ENCODE measurements around the gene CTTNBP2. TPM values are rescaled to one million over a fixed set of nuclear protein-coding genes. Genes with fewer than 3 reads are reported as not detected.

CTTNBP2 gene
- total RNA-seq, 1 donor from 2014 or later, result 6.1 TPM

DNA sequence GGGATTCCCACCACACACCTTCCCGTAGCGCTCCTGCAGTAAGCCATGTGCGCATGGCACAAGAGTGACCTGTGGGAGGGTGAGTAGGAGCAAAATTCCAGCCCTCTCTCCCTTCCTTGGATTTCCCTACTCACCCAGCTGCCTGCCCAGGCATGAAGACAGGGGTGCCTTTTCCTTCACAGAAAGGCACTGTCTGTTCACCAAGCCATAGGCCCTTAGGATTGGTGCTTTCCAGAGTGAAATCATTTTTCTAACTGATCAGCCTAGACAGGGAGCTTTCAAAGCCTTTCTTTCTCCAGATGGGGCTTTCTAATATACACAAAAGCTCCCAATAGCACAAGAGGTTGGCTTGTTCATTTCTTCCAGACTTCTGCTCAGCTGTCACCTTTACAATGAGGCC is 79.7 kb downstream of the CTTNBP2 start:
- DNase-seq (ENCODE audit: low read depth), result no peak

DNA sequence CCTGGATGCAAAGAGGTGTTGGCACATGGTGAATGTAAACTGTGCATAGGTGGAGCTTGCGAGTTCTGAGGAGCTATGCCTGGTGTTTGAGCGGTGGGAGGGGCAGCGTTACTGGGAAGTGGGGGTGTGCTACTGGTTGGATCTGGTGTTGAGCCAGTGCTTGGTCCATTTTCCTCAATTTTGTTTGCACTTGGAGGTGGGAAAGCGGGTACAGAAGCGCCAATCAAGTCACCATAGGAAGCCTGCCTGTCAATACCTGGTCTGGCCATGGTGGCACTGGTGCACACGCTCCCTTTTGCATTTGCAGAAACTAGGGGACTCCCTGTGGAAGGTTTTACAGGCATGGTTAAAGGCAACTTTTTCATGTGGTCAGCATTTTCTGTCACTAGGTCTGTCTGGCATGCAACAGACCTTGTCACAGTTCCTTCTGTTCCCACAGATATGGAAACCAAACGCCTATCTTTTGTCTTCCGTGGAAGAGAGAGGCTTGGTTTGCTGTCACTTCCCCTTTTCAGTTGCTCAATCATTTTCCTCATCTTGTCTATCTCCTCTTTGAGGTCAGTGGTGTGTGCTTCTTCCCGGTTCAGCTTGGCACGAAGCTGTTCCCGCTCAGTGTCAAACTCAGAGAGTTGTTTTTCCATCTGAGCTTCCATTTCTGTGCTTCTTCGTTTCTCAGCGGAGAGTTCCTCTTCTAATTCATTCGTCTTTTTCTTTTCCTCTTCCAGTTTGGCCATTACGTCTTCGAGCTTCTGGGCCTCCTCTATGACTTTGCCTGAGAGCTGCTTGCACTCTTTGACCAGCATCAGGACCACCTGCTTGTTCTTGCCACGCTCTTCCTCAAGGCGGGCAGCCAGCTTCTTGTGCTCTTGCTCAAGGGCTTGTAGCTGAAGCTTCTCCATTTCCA is 81.1 kb downstream of the CTTNBP2 start:
- DNase-seq (ENCODE audit: low read depth), result no peak

DNA sequence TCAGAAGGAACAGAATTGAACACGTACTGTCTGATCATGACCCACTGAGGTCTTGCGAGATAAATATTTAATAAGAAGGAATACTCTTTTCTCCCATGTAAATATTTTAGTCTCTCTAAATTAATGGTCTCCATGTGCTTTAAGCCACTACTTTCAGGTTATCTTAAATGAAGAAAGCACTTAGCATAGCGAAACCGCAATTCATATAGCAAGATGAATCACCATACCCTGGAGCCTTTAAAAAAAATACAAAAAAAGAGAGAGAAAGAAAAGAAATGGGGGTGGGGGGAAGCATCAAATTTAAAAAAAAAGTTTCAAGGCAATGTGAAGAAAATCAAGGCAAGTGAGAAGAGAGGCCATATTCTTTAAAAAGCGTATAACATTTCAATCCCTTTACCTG is 82.5 kb downstream of the CTTNBP2 start:
- DNase-seq (ENCODE audit: low read depth), result no peak

DNA sequence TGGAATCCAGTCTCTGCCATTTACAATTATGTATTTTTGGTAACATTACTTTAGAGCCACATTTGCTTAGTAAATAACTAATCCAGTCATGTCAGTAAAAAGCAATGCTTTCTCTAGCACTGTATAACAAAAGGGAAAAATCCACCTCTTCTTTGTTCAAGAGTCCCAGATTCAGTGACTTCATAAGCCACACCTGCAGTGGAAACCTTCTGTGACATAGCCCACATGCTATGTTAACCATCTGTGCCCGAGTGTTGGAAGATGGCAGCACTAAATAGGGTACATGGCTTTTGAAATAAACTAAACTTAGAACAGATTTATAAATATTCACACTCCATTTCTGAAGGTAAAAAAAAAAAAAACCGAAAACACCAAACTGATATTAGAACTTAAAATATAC is 83.0 kb downstream of the CTTNBP2 start:
- no peak for DNase-seq (ENCODE audit: low read depth)

DNA sequence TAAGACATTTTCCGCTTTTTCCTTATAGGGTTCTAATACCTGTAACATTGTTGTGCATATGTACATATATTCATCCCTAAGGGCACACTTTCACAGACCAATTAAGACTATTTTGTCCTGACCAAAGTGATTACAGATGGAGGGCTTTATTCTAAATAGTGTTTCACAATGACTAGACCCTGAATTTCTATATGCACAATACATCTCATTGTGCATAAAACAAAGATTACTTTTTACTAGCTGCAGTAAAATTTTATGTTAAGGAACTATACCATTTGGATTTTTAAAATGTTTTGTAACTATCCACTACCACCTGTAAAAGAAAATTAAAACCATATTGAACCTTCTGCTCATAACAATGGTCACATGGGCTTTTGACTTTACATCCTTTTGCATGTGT is 87.8 kb downstream of the CTTNBP2 start:
- no peak for DNase-seq (ENCODE audit: low read depth)

DNA sequence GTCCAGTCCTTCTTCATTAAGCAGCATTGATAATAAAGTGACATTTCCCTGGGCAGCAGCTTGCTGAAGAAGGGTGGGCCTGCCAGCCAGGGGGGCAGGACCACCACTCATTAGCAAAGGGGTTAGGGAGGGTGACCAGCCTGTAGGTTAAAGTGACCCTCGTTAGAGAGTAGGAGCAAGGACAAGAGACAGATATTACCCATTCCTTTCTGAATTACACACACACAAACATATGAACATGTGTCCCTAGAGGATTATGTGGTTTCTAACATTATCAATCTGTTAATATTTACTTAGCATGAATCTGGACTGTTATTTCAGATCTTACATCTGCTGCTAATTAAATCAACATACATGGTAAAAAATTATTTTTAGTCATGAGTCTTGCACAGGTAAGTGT is 88.9 kb downstream of the CTTNBP2 start:
- no peak for DNase-seq (ENCODE audit: low read depth)

DNA sequence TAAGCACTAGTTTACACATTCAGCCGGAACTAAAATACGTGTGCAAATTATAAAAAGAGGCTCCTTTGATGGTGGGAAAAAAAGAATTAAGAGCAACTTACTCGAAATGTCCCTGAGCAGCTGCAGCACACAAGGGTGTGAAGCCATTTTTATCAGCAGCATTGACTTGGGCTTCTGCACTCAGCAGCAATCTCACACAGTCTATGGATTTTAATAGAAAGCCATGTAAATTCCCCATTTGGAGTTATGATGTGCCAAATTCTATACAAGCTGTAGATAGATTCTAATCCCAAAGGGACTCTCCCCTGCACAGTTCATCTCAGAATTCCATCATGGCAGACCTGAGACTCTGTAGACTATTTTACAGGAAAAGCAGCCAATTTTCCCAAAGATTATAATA is 90.5 kb downstream of the CTTNBP2 start:
- no peak for DNase-seq (ENCODE audit: low read depth)

DNA sequence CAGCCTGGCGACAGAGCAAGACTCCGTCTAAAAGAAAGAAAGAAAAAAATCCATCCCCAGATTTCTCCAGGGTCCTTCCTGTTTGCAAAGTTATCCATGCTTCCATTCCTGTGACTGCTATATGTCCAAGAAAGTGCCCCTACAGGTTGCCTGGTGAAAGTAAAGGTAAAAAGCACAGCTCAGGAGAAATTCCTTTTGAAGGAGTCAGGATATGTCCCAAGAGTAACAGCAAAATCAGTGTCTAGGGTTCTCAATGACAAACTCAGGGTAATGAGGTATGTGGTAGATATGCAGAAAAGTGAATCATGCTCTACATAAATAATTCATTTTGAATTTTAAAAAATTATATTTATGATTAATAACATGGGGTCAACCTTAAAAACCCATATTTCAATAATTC is 91.5 kb downstream of the CTTNBP2 start:
- no peak for DNase-seq (ENCODE audit: low read depth)

DNA sequence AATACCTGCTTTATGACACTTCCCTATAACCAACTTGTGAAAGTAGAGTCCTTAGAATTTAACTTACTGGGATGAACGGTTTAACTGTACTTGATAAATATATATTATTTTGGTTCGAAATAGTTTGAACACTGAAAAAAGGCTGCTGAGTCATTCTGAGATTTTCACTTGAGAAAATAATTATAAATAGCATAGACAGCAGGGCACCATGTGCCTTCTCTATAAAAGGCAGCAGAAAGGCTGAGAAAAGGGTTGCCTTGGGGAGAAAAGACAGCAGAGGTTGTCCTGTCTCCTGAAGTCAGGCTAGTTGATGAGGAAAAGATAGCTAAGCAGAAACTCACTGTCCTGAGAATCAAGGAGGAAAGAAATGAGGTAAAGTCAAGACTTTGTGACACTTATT is 92.4 kb downstream of the CTTNBP2 start:
- DNase-seq (ENCODE audit: low read depth), result peak; percentile 68

DNA sequence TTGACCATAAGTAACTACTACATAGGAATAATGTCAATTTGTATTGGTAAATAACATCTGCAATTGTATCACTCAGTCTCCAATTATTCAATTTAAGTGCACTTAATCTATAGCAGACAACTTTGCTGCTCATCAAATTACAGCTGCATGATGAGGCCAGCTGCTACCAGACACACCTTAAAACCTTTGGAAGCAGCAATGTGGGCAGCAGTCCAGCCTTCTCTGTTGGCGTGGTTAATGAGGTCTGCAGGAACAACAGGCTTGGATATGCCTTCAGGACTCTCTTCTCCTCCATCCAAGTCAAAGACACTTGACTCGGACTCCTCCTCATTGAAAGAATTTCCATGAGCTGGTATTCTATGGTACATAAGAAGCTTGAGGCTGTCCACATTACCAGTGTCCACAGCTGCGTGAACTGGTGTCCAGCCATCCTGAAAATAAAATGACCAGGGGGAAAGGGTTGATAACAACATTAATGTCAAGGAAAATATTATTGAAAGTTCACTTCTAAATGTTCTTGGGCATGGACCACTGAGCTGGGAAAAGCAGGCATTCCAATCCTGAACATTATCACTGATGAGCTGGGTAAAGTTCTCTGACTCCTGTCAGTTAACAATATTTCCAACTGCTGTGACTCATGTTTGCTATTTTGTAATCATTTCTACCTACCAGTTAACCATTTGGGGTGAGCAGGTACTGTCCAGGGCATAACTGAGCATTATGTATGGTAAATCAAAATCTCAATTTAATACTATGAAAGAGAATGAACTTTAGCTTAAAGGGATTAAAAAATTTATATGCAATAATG is 95.7 kb downstream of the CTTNBP2 start:
- peak; percentile 87 for DNase-seq (ENCODE audit: low read depth)

DNA sequence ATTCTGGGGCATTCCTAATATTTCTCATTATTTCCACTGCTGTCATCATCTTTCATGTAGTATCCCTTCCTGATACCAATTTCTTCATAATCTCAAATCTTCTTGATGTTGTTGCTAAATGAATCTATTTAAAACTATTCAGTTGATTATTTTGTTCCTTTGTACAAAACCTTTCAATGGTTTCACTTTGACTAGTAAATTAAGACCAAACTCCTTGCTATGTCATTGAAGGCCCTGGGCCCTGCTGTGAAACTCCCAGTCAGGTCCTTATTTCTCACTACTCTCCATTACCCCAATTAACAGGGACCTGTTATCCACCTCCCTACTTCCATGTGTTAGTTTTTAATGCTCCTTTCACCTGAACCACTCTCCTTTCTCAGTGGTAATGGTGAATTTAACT is 97.0 kb downstream of the CTTNBP2 start:
- DNase-seq (ENCODE audit: low read depth), result no peak

DNA sequence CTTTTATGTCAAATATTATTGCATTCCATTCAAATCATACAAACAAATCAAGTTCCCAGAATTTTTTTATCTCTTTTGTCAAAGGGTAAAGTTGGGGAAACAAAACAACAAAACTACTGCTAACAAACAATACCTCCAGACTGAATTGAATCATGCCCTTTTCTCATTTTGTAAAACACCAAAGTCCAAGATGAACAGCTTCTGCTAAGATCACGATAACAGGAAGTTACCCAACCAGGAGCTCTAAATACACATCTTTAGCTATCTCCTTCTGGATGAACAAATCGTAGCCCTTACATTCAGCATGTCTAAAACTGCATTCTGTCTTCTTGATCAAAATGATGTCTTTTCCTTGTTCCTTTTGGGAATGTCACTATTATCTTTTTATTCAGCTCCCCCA is 97.4 kb downstream of the CTTNBP2 start:
- DNase-seq (ENCODE audit: low read depth), result no peak

DNA sequence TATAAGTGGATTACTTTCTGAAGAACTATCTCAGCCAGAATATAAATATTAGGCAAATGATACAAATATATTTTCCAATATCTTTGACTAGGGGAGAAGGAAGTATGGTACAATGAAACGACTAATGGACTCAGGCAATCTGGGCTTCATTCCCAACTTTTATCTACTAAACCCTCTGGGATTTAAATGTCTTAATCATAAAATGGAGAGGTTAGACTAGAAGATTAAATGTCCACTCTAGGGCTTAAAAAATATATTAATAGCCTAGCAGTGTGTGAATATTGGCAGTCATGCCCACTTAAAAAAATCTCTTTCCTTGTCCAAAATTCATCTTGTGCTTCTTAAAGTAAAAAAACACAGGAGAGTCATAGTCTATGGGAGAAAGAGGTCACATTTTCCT is 98.3 kb downstream of the CTTNBP2 start:
- peak; percentile 30 for DNase-seq (ENCODE audit: low read depth)

DNA sequence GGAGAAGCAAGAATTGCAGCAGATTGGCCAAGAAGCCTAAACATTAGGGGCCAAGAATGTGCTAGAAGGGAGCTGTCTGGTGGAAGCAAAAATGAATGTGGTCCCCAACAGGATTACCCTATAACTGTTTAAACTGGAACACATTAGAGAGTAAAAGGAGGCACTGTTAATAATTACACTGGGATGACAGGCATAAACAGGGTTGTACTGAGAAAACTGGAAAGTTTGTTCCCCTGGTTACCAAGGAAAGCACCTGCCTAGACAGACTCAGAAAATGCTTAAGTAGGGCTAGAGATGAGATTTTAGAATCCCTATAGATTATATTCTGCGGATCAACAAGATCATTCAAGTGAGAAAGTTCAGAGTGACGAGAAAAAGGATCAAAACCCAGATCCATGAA is 100.8 kb downstream of the CTTNBP2 start:
- DNase-seq (ENCODE audit: low read depth), result no peak

DNA sequence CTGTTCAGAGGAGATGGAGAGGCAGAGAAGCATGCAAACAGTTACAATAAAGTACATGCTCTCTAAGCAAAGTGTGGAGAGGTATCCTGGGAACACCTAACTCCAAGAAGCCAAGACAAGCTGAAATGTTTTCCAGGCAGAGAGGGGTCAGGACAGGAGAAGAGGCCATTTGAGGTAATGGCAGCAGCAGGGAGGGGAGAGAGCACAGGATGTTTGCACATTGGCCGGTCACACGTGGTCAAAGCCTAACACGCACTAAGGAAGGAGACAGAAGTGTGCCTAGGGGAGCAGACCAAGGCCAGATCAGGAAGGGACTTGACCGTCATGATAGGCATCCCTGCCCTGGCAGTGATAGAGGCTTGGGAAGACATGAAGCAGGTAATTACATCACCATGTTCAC is 101.5 kb downstream of the CTTNBP2 start:
- DNase-seq (ENCODE audit: low read depth), result no peak

DNA sequence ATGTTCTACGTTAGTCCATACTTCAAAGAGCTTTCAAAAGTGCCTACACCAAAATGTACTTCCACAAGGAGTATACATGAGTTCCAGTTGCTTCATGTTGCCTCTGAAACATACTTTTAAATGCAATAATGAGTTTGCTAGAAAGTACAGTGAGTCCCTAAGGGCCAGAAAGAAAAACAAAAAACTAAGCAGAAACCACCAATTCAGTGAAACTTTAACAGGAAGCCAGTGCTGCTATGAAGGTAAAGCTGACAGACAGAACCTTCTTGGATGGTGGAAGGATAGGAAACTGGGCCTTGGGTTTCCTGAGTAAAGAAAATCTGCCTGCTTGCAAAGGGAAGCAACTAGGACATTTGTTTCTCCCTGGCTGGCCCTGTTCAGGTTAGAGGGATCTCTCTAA is 104.2 kb downstream of the CTTNBP2 start:
- no peak for DNase-seq (ENCODE audit: low read depth)

DNA sequence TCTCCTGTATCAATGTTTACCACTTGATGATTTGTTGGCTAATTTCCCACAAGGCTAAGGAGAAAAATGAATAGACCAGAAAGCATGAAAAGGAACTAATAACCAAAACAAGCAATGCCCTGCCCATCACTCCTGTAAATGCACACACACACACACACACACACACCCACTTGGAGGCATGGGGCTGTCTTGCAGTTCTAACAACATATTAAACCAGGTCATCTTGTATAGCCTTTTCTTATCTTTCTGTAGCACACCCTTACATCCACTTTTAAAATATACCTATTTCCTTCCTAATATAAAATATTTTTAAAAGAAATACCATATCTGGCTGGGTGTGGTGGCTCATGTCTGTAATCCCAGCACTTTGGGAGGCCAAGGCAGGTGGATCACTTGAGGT is 105.3 kb downstream of the CTTNBP2 start:
- DNase-seq (ENCODE audit: low read depth), result no peak

DNA sequence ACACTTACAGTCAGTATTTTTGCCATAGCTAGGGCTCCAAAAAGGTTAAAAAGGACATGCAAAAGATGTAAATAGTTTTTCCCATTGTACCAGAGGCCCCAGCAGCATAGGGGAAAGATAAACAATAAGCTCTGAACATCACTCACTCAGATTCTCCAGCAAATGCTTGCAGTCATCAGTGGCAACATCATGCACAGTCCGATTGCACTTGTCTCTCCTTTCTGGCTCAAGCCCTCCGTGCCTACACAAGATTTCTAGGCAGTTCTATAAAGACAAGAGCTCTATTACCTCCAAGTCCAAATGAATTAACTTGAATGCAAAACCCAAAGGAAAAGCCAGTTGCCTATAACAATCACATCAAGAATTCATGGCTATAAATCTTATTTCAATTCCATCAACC is 106.3 kb downstream of the CTTNBP2 start:
- DNase-seq (ENCODE audit: low read depth), result no peak

DNA sequence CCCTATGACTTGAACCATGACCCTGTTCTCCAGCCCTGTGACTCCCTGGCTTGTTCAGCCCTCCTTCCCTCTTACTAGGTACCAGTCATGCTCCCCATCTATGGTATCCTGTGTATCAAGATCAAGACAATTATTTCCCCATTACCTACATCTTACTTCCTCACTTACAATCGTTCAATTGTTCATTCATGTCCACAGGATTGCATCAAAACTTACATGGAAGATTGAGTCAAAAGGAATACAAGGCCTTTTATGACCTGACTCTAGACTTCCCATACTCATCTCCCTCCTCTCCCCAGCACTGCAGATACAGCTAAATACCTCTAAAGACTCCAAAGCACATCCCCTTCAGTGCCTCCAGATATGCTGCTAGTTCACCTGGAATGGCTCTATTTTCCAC is 109.2 kb downstream of the CTTNBP2 start:
- DNase-seq (ENCODE audit: low read depth), result no peak

DNA sequence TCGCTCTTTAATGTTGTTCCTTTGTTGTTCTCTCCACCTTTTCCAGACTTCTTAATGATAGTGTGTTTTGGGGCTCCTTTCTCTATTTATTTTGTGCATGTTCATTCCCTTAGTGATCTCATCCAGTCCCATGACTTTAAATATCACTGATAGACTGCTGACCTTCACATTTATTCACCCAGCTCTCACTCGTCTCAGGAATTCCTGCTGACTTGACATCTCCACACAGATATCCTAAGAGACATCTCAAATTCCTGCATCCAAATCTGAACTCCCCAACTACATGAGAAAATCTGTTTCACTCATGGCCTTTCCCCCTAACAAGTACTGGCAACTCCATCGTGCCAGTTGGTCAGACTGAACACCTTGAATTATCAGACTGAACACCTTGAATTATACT is 111.2 kb downstream of the CTTNBP2 start:
- no peak for DNase-seq (ENCODE audit: low read depth)

DNA sequence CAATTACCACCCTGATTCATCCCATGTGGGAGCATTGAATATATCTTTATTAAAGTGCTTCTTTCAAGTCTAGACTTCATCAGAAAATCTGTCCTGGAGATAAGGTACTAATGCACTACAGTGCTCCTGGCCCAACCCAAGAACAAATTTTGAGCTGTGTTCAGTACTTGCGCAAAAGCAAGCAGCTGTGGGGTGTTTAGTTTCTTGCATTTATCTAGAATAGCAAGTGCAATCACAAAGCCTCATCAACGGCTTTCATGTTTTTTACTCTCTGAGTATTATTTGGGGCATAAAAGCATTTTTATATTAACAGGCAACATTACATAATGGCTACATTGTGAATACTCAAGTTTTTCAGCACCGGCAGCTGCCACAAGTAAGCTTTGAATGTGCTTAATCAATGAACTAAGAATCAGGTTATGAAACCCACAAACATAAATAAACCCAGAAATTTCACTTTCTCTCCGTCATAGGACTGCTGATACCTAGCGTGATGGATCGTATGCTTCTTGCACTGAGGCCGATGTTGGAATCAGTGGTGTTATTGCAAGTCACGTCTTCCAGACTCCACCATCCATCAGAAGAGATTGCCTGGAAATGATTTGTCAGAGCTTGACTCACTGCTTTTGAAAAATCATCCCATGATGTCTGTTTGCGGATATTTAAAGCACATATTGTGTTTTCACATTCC is 113.1 kb downstream of the CTTNBP2 start:
- DNase-seq (ENCODE audit: low read depth), result peak; percentile 25

DNA sequence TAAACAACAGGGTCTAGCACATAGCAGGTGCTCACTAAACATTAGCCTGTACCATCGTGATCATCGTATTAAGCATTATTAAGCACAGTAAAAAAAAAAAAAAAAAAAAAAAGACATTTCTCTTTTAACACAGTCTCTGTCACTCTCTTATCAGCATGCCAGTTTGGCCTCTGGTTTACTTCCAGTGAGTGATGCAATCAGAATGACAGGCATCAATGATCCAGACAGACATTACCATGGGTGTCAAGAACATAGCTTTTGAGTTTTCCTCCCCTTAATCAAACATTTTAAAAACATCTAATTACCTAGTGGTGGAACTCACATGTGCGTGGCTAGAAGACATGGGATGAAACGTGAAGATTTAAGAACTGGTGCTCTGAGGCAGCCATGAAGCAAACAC is 115.8 kb downstream of the CTTNBP2 start:
- no peak for DNase-seq (ENCODE audit: low read depth)
